DND-41 (cell line): ENCODE measurements around the gene KIRREL3.

ENCODE experiments used
- EZH2 ChIP-seq: IDR thresholded peaks from 3 replicates; pipeline ENCODE4 v1.6.1; 2012; ENCODE audit warnings: borderline replicate concordance, low read depth, mild to moderate bottlenecking, moderate library complexity, low read length, inconsistent platforms; ENCODE audit not compliant: severe bottlenecking
- TF ChIP-seq, protein P1 (sequence below): IDR thresholded peaks from 2 replicates; pipeline ENCODE4 v1.5.1; 2012; ENCODE audit warnings: borderline replicate concordance, low read length, moderate library complexity, mild to moderate bottlenecking; ENCODE audit not compliant: poor library complexity, severe bottlenecking; ENCODE audit errors: extremely low read depth

DNA sequence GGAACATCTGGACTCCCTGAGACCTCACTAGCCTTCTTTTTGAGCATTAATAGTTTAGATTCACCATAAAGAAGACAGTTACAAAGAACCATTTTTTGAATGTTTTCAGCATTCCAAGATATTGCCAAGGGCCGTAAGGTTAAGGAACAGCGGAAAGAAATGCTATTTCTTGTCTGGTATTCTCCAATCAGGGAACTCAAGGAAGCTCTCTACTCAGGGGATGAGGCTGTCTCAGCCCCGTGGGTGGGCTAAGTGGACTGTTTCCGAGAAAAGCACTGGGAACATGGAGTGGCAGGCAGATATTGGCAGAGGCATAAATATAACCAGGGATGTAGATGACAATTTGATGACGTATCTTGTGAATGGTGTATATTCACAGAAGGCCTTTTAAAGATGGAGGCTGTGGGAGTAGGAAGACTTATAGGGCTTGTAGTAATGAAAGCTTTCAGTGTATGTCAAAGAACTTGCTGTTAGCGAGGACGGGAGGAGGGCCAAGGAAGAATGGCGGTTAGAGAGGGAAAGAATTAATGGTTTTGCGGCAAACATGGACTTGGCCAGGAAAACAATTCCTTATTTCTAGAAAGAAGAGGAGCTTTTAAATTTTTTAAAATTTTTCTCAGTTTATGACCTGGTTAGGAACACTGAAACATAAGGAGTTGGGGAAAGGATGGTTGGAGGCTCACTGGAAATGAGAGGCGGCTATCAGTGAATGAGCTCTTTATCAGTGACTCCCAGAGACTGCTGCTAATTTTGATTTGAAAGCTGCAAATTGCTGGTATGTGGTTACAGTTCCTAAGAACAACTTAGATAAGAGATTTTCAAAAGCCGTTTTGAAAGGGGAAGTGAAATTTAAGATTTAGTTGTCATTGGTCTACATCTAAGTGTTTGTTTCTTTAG, 580.5 kb downstream of the KIRREL3 start:
- TF ChIP-seq, protein P1, sequence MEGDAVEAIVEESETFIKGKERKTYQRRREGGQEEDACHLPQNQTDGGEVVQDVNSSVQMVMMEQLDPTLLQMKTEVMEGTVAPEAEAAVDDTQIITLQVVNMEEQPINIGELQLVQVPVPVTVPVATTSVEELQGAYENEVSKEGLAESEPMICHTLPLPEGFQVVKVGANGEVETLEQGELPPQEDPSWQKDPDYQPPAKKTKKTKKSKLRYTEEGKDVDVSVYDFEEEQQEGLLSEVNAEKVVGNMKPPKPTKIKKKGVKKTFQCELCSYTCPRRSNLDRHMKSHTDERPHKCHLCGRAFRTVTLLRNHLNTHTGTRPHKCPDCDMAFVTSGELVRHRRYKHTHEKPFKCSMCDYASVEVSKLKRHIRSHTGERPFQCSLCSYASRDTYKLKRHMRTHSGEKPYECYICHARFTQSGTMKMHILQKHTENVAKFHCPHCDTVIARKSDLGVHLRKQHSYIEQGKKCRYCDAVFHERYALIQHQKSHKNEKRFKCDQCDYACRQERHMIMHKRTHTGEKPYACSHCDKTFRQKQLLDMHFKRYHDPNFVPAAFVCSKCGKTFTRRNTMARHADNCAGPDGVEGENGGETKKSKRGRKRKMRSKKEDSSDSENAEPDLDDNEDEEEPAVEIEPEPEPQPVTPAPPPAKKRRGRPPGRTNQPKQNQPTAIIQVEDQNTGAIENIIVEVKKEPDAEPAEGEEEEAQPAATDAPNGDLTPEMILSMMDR, result no peak
- no peak for TF ChIP-seq EZH2
